Measurements from ENCODE around the gene MAS1L. TPM values are rescaled to one million over a fixed set of nuclear protein-coding genes. Genes with fewer than 3 reads are reported as not detected.

Gene MAS1L
- total RNA-seq, 1 donor from 2014 or later, result not detected

- no peak for DNase-seq (ENCODE audit: low spot score)
These were observed 32.5 kb upstream of the MAS1L start for GRCh38 chr6:29520232-29520631.

DNA sequence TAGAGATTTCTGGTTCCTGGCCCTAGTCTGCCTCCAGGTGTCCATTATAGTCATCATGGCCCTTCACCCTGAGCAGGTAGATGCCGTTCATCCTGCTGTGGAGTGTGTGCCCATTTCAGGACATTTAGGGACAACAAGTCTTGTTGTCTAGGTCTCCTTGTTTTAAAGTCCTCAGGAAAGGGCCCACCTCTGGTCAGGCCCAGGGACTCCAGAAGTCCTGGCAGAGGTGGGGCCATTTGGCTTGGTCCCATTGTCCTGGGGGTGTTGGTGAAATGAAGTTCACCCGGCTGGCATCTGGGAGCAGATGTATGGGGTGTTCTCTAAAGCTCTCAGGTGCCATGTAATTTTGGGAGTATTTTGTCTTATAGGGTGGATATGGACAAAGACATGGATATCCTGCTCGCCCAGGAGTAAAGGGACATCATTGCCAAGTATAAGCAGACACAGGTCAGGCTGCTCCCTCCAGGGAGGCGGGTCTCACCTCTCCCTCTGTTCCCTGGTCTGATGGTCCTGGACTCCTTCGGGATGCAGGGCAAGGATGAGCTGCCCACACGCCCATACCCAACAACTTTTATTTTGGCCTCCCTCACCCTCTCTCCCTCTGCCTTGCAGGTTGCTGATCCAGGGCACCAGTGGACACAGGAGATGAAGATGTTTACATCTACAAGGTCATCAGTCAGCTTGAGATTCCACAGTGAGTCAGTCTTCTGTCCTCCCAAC lies 31.7 kb upstream of the MAS1L start:
- TF ChIP-seq CTCF (IDR thresholded peaks at IDR 0.05; ENCODE audit: unreplicated experiment), result no peak
- Mint-ChIP-seq H3K4me1 (ENCODE audit: unreplicated experiment) (peaks cover 7% of the 10 kb centered on the region), H3K27me3 (ENCODE audit: unreplicated experiment) (peaks cover 4% of the 10 kb centered on the region), H3K4me3 (ENCODE audit: unreplicated experiment) (no peak overlapping the region), H3K36me3 (ENCODE audit: low read depth, unreplicated experiment) (no peaks in the 10 kb centered on the region), H3K9me3 (ENCODE audit: unreplicated experiment) (no peaks in the 10 kb centered on the region), H3K27ac (ENCODE audit: unreplicated experiment) (no peak overlapping the region)
- no peak for DNase-seq (ENCODE audit: low spot score)

More at GRCh38 chr6:29520232-29520631, 32.5 kb upstream of the MAS1L start:
- peaks cover 2% of the 10 kb centered on the region for H3K27me3 Mint-ChIP-seq (ENCODE audit: unreplicated experiment)
- no peak overlapping the region for H3K27ac Mint-ChIP-seq (ENCODE audit: unreplicated experiment)
- TF ChIP-seq CTCF (IDR thresholded peaks at IDR 0.05; ENCODE audit: unreplicated experiment), result no peak
- H3K4me3 Mint-ChIP-seq (ENCODE audit: unreplicated experiment), result no peak overlapping the region
- no peaks in the 10 kb centered on the region for H3K36me3 Mint-ChIP-seq (ENCODE audit: low read depth, unreplicated experiment)
- H3K4me1 Mint-ChIP-seq (ENCODE audit: unreplicated experiment), result peaks cover 7% of the 10 kb centered on the region
- H3K9me3 Mint-ChIP-seq (ENCODE audit: unreplicated experiment), result no peaks in the 10 kb centered on the region

GRCh38 chr6:29517728-29518440 lies 30.1 kb upstream of the MAS1L start:
- H3K4me1 Mint-ChIP-seq (ENCODE audit: unreplicated experiment), result peaks cover 7% of the 10 kb centered on the region
- H3K27ac Mint-ChIP-seq (ENCODE audit: unreplicated experiment), result no peak overlapping the region
- TF ChIP-seq CTCF (IDR thresholded peaks at IDR 0.05; ENCODE audit: unreplicated experiment), result no peak
- peaks cover 4% of the 10 kb centered on the region for H3K27me3 Mint-ChIP-seq (ENCODE audit: unreplicated experiment)
- no peaks in the 10 kb centered on the region for H3K9me3 Mint-ChIP-seq (ENCODE audit: unreplicated experiment)
- DNase-seq (ENCODE audit: low spot score), result no peak
- no peaks in the 10 kb centered on the region for H3K36me3 Mint-ChIP-seq (ENCODE audit: low read depth, unreplicated experiment)
- no peak overlapping the region for H3K4me3 Mint-ChIP-seq (ENCODE audit: unreplicated experiment)

DNA sequence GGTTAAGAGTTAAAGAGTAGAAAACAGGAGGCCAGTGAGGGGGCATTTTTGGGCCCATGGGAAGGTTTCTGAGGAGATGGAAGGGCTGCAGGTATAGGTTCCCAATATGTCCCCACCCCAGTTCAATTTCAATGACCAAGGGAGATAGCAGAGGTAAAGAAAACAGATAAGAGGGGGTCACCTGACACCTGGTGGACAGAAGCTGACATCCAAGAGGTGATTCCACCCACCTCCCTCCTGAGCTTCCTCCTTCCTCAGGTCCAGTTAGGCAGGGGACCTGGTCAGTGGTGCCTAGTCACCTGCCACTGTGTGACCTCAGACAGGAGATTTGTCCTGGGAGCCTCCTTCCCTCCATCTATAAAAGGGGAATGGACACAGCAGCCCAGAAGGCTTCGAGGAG lies 29.5 kb upstream of the MAS1L start:
- TF ChIP-seq CTCF (IDR thresholded peaks at IDR 0.05; ENCODE audit: unreplicated experiment), result no peak
- Mint-ChIP-seq H3K36me3 (ENCODE audit: low read depth, unreplicated experiment) (no peaks in the 10 kb centered on the region), H3K27ac (ENCODE audit: unreplicated experiment) (no peak overlapping the region), H3K4me3 (ENCODE audit: unreplicated experiment) (no peak overlapping the region), H3K9me3 (ENCODE audit: unreplicated experiment) (no peaks in the 10 kb centered on the region), H3K4me1 (ENCODE audit: unreplicated experiment) (peaks cover 7% of the 10 kb centered on the region), H3K27me3 (ENCODE audit: unreplicated experiment) (peaks cover 4% of the 10 kb centered on the region)
- no peak for DNase-seq (ENCODE audit: low spot score)

GRCh38 chr6:29516108-29516507 lies 28.4 kb upstream of the MAS1L start:
- Mint-ChIP-seq H3K36me3 (ENCODE audit: low read depth, unreplicated experiment) (no peaks in the 10 kb centered on the region), H3K9me3 (ENCODE audit: unreplicated experiment) (no peaks in the 10 kb centered on the region), H3K4me3 (ENCODE audit: unreplicated experiment) (no peak overlapping the region), H3K27ac (ENCODE audit: unreplicated experiment) (no peak overlapping the region), H3K4me1 (ENCODE audit: unreplicated experiment) (peaks cover 7% of the 10 kb centered on the region), H3K27me3 (ENCODE audit: unreplicated experiment) (peaks cover 4% of the 10 kb centered on the region)
- no peak for DNase-seq (ENCODE audit: low spot score)
- no peak for TF ChIP-seq CTCF (IDR thresholded peaks at IDR 0.05; ENCODE audit: unreplicated experiment)

All from endothelial cell (in vitro differentiated cells).